KBM-7 (cell line): ENCODE results near the gene ALG12.
A peak's percentile ranks its signal among the peaks of the same experiment; 100 is the strongest.
"Not testable (repeated sequence)": the region's sequence is repeated elsewhere in the genome, so short reads cannot be mapped to it uniquely, and the experiment has no call there.

Experiments used
- DNase-seq: peaks from one replicate; pipeline ENCODE4 v3.0.0-alpha.2; 2015
- in situ Hi-C: fragments of 300-500 bp; cut with MboI; formaldehyde crosslinking; loops from 2 replicates; pipeline ENCODE4 v1.14.3; 2020; ENCODE audit warnings: low sequenced_read_pairs, low pct_unique_long_range_greater_than_20kb, mixed read lengths

ALG12 gene

DNA sequence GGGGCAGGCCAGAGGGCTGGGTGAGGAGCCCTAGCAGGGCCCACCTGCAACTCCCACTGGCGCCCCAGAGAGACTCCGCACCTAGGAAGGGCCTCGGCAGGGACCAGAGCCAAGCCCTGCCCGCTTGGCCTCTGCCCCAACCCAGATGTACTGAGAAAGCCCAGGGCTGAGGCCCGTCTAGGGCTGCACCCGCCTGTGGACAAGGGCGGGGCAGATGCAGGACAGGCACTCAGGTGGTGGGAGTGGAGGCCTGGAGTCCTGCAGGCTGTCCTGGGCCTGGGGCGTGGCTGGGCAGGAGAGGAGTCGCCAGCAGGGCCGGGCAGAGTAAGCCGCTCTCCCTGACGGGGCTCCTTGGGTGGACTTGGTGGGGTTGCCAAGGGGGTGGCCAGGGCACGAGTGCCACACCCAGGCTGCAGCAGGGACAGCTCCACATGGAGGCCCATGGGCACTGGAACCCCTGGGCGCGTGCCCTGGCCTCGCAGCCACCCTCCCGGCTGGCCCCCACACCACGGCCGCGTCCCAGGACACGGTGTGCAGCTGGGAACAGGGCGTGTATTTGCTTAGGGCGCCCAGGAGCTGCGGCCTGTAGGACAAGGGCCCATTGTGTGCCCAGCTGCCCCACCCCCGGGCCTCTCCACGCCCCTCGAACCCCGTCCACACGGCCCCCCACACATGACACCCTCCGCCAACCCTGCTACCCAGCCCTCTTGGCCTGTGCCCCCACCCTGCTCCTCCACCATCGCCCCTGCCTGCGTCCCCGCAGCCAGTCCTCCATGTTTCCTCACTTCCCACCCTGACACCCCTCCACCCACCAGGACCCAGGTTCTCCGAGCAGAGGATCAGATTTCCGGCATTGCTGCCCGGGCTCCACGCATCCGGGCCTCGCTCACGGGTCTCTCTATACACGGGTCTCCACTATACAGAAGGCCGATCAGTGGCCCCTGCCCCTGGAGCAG, 31.0 kb upstream of the ALG12 start:
- in situ Hi-C loops, result no loop called here
- DNase-seq, result no peak

DNA sequence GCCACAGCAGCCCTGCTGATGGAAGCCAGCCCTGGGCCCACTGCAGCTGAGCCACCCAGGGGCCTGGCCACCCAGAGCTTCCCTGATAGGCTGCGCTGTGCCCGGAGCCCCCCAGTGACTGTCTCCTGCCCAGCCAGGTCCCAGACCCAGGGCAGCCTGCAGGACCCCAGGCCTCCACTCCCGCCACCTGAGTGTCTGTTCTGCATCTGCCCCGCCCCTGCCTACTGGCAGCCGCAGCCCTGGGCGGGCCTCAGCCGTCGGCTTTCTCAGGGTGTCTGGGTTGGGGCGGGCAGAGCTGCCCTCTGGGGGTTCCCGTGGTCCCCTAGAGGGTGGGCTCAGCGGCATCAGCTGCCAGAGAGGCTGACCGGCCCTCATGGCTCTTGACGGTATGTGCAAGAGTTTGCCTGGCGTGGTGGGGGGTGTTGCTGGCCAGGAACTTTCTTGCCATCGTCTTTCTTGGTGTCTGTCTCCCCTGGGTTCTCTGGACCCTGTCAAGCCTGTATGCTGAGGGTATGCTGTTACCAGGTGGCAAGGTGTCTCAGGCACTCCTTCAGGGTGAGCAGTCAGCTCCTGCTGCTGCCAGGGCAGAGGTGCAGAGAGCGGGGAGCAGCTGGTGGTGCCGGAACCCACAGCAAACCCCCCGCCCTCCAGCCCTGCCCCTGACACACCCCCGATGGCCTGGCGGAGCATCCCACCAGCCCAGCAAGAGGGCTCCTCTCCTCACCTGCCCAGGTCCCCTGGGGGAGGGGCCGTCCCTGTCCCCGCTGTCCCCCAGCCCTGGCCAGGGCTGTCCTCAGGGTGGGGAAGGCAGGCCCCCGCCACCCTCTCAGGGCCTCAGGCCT, 30.1 kb upstream of the ALG12 start:
- DNase-seq, result no peak

GRCh38 chr22:49947296-49947622, 29.0 kb upstream of the ALG12 start:
- no peak for DNase-seq
- in situ Hi-C loops, result no loop called here

More for the DNA sequence above, 30.1 kb upstream of the ALG12 start:
- in situ Hi-C loops, result no loop called here

- in situ Hi-C loops, result no loop called here
- no peak for DNase-seq
Measured at GRCh38 chr22:49946612-49947295, 28.5 kb upstream of the ALG12 start.

DNA sequence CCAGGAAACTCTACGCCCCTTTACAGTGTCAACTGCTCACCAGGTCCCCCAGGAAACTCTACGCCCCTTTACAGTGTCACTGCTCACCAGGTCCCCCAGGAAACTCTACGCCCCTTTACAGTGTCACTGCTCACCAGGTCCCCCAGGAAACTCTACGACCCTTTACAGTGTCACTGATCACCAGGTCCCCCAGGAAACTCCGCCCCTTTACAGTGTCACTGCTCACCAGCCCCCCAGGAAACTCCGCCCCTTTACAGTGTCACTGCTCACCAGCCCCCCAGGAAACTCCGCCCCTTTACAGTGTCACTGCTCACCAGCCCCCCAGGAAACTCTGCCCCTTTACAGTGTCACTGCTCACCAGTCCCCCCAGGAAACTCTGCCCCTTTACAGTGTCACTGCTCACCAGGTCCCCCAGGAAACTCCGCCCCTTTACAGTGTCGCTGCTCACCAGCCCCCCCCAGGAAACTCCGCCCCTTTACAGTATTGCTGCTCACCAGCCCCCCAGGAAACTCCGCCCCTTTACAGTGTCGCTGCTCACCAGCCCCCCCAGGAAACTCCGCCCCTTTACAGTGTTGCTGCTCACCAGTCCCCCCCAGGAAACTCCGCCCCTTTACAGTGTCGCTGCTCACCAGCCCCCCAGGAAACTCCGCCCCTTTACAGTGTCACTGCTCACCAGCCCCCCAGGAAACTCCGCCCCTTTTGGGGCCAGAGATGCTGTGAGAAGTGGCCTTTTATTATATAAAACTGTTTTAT, 27.0 kb upstream of the ALG12 start:
- DNase-seq, in situ Hi-C loops: not testable (repeated sequence)

DNA sequence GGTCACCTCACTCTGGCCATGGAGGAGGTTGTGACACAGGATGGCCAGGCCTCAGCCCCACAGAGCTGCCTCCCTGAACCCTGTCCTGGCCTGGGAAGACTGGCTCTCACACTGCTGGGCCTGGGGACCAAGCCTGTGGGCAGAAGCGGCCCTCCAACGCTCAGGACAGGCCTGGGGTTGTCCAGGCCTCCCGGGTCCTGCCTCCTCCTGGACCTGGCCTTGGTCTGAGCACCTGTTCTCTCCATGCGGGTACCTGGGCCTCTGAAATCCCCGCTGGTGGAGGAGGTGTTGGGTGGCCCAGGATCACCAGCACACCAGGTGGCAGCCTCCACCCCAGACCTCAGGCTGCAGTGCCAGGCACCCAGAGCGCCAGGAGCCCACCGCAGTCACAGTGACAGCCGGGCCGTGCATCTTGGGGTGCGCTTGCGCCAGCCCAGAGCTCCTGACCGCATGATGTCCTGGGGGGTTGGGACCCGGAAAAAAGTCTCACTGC, 26.2 kb upstream of the ALG12 start:
- no peak for DNase-seq
- in situ Hi-C loops, result no loop called here

- DNase-seq, result no peak
- in situ Hi-C loops, result no loop called here
Measured at GRCh38 chr22:49943771-49944398, 25.6 kb upstream of the ALG12 start.

DNA sequence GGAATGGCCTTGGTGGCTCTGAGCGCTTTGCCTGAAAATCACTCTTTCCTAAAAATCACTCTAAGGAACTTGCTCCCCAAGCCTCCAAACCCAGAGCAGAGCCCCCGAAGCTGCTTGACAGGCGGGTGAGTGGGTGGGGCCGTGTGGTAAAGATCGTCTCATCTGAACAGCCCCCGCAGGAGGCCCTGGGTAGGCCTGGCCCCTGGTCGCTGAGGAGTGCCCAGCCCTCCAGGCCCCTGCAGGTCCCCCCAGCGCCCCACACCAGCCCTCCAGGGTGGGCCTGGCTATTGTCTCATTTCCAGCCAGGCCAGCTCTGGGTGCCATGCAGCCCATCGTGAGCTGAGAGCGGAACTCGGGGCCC, 25.1 kb upstream of the ALG12 start:
- in situ Hi-C loops, result no loop called here
- no peak for DNase-seq

- in situ Hi-C loops, result no loop called here
- DNase-seq, result no peak
Measured at GRCh38 chr22:49942565-49943404, 24.5 kb upstream of the ALG12 start.

DNA sequence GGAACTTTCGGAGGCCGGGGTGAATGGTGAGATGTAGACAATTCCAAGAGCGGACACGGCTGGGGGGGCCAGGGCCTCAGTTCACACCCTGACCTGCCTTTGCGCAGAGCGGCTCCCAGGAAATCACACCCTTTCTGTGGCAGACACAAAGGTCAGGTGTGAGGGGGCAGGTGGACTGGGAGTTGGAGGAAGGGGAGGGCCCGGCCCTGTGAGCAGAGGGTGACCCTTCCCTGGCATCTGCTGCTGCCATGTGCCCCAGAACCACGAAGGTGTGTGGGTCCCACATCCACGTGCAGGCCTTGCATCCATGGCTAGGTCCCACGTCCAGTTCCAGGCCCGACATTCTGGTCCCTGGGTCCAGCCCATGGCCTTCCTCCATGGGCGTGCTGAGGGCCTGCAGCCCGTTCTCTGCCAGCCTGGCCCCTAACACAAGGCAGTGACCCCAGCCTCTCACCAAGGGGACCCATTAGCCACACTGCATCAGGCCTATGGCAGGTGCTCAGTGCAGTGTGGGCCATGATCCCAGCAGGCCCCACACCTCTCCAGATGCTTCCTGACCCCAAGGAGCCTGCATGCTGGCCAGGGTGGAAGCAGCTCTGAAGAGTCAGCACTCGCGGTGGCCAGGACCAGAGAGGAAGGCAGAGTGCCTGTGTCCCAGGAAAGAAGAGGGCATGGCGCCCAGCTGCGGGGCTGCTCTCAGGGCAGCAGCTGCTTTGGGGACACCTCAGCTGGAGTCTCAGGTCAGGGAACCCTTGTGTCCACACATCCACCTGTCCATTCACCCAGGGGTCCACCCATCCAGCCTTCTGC, 23.5 kb upstream of the ALG12 start:
- DNase-seq, result no peak
- in situ Hi-C loops, result no loop called here

- no peak for DNase-seq
- in situ Hi-C loops, result loop anchor here (10.0 kb wide), 1 partner anchor 266 kb away; the partner anchor contains the start of gene SELENOO
Measured at GRCh38 chr22:49938565-49939136, 20.4 kb upstream of the ALG12 start.

DNA sequence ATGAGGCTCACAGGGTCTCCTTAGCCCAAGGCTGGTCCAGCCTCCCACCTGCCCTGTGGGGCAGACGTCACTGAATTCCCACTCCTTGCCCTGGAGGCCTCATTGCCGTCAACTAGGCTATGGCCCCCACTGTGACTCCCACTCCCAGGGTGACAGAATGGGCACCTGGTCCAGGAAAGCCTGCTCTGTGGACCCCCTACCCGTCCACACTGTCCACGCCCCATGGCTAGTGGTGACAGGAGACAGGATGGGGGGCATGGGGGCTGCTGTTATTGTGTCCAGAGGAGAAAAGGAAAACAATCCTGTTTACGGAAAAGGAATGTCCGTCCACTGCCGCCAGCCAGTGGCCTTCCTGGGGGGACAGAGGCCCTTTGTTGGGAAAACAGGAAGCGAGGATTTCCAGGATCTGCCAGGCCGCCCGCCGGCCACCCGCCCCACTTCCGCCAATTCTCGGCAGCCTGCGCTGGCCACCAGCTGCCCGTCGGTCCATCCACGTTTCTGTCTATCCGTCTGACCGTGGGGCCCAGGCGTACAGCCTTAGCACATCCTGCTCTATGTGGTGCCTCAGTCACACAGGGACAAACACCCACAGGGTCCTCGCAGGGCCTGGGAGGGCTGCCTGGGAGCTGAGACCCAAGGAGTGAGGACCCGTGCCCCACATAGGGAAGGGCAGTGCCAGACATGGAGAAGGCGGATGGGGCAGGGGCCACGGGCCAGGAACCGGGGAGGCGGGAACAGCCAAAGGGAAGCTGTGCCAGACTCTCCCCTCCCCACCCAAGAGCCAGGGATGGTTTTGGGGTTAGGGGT, 19.7 kb upstream of the ALG12 start:
- no peak for DNase-seq
- in situ Hi-C loops, result loop anchor here (10.0 kb wide), 1 partner anchor 267 kb away; the partner anchor contains the start of gene SELENOO

DNA sequence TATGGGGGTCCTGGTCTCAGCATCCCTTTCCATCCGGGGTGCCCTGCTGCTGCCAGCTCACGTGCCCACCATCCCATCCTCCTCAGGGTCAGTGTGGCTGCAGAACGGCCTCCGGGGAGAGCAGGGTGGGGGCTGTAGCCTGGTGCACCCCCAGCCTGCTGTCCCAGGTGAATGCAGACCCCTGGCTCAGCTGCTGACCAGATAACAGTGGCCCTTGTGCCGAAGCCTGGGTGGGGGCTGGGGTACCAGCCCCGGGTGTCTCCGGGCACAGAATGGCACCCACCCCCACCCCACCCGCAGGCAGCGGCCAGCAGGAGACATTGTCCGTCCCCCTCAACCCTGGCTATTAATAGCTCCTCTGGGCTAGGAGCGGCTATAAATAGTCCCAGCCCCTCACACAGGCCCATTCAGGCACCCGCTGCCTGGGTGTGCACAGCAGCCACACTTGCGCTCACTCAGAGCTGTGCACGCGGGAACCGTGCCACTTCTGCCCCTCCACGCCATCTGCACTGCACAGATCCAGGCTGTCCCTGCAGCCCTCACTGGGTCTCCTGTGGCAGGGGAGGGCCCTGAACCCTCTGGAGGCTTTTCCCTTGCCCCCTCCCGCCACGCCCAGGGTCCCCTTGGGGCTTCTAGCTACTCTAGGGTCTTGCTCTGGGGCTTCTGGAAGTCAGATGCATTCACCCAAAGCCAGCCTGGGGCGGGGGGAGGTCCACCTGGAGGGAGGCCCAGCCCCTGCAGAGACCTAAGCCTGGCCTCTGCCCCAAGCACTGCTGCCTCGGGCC, 18.9 kb upstream of the ALG12 start:
- DNase-seq, result no peak
- in situ Hi-C loops, result loop anchor here (10.0 kb wide), 1 partner anchor 268 kb away; the partner anchor contains the start of gene SELENOO

DNA sequence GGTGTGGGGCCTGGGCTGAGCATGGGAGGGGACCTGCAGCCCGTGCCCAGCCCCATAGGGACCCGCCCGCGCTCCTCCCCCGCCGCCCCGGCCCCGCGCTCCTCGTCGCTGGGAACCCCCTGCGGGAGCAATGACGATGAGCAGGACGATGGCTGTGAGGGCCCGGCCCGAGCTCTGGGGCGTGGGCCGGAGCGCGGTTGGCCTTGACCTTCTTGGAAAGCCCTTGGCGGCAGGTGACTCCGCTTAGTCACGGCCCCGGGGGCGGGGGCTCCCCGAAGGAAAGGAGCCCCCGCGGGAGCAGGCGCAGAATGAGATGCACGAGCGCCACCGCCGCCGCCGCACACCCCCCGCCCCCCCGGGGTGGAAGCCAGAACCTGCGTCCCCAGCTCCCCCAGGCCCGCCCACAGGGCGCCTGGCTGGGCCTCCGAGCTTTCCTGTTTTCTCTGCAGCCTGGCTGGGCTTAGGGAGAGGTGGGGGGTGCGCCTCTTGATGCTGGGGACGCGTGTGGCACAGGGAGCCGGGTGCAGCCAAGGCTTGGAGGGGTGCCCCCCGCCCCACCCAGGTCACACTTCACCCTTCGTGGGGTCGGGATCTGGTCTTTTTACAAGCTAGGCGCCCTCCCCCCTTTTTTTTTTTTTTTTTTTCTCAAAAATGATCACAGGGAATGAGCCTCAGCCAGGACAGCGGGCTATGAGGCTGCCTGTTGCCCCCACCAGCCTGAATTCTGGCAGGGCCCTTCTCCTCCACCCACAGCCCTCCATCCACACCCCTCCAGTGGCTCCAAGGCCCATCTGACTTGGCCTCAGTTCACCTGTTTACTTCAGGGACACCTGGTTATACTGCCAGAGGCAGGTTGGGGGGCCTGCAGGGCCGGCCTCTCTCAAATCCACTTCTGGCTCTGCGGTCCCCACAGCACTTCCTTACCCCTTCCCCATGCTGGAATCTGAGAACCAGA, 18.1 kb upstream of the ALG12 start:
- in situ Hi-C loops, result loop anchor here (10.0 kb wide), 1 partner anchor 269 kb away; the partner anchor contains the start of gene SELENOO
- peak; percentile 85 for DNase-seq
